B cell (primary cell): Measurements from ENCODE around the gene CACNB2.

Experiments
- CTCF ChIP-seq: fragments of 200-600 bp; IDR thresholded peaks from one replicate; pipeline ENCODE4 v1.8.0; 2022; ENCODE audit warnings: antibody characterized with exemption, mild to moderate bottlenecking
- EZH2 ChIP-seq: IDR thresholded peaks from 2 replicates; pipeline ENCODE4 v1.6.1; 2012; ENCODE audit warnings: borderline replicate concordance, low read depth, mild to moderate bottlenecking, moderate library complexity, low read length; ENCODE audit not compliant: insufficient read depth, poor library complexity, severe bottlenecking

- TF ChIP-seq CTCF = no peak
- no peak for TF ChIP-seq EZH2
Observed at GRCh38 chr10:18224626-18225445, 84.6 kb downstream of the CACNB2 start.
